Epithelial cell of prostate (primary cell): ENCODE data around the gene DDX47.
A peak's percentile ranks its signal among the peaks of the same experiment; 100 is the strongest.
"Not testable (repeated sequence)": the region's sequence is repeated elsewhere in the genome, so short reads cannot be mapped to it uniquely, and the experiment has no call there.

Experiments
- DNase-seq: peaks from one replicate; pipeline ENCODE4 v3.0.0-alpha.2; 2011; ENCODE audit warnings: low read depth, low spot score
- H3K27ac ChIP-seq: fragments of 450-650 bp; 2 replicates; pipeline ENCODE4 v1.5.1; 2017; ENCODE audit warnings: mild to moderate bottlenecking

Gene DDX47

GRCh38 chr12:12819752-12820311 lies 6.7 kb downstream of the DDX47 start:
- peak overlapping the region; percentile 89 for H3K27ac ChIP-seq
- DNase-seq, result peak; percentile 78

GRCh38 chr12:12820376-12820775 lies 7.2 kb downstream of the DDX47 start:
- DNase-seq, result not testable (repeated sequence)

GRCh38 chr12:12821975-12822374 lies 8.8 kb downstream of the DDX47 start:
- no peak for DNase-seq
- peak overlapping the region; percentile 71 for H3K27ac ChIP-seq

More at GRCh38 chr12:12820376-12820775, 7.2 kb downstream of the DDX47 start:
- peak overlapping the region; percentile 89 for H3K27ac ChIP-seq

- DNase-seq, result no peak
Measured at GRCh38 chr12:12822886-12823285, 9.7 kb downstream of the DDX47 start.

GRCh38 chr12:12823300-12823699 lies 10.2 kb downstream of the DDX47 start:
- H3K27ac ChIP-seq, result peak overlapping the region; percentile 71
- no peak for DNase-seq

More at GRCh38 chr12:12822886-12823285, 9.7 kb downstream of the DDX47 start:
- peak overlapping the region; percentile 71 for H3K27ac ChIP-seq

GRCh38 chr12:12823811-12824210 lies 10.7 kb downstream of the DDX47 start:
- peak overlapping the region; percentile 71 for H3K27ac ChIP-seq
- DNase-seq, result no peak

GRCh38 chr12:12835378-12836146 lies 22.4 kb downstream of the DDX47 start:
- peak overlapping the region; percentile 97 for H3K27ac ChIP-seq
- DNase-seq, result peak; percentile 96

GRCh38 chr12:12836571-12836970 lies 23.4 kb downstream of the DDX47 start:
- H3K27ac ChIP-seq, result peak overlapping the region; percentile 97
- no peak for DNase-seq

- peak overlapping the region; percentile 97 for H3K27ac ChIP-seq
- peak; percentile 72 for DNase-seq
Measured at GRCh38 chr12:12837025-12837812, 24.1 kb downstream of the DDX47 start.

- DNase-seq, result no peak
- H3K27ac ChIP-seq, result peak overlapping the region; percentile 97
Measured at GRCh38 chr12:12837813-12838153, 24.6 kb downstream of the DDX47 start.

GRCh38 chr12:12839003-12839395 lies 25.9 kb downstream of the DDX47 start:
- no peak for DNase-seq
- peak overlapping the region; percentile 97 for H3K27ac ChIP-seq

- not testable (repeated sequence) for DNase-seq
- H3K27ac ChIP-seq, result peak overlapping the region; percentile 97
Measured at GRCh38 chr12:12839439-12839838, 26.3 kb downstream of the DDX47 start.

- H3K27ac ChIP-seq, result peak overlapping the region; percentile 97
Measured at GRCh38 chr12:12839873-12840579, 26.9 kb downstream of the DDX47 start.

GRCh38 chr12:12840580-12840899 lies 27.4 kb downstream of the DDX47 start:
- DNase-seq, result no peak
- H3K27ac ChIP-seq, result peak overlapping the region; percentile 97

More at GRCh38 chr12:12839873-12840579, 26.9 kb downstream of the DDX47 start:
- DNase-seq, result peak; percentile 55

- DNase-seq, result not testable (repeated sequence)
- H3K27ac ChIP-seq, result peak overlapping the region; percentile 97
Measured at GRCh38 chr12:12841428-12841827, 28.3 kb downstream of the DDX47 start.

- no peak overlapping the region for H3K27ac ChIP-seq
- DNase-seq, result no peak
Measured at GRCh38 chr12:12845794-12846243, 32.7 kb downstream of the DDX47 start.

GRCh38 chr12:12846780-12847179 lies 33.6 kb downstream of the DDX47 start:
- not testable (repeated sequence) for DNase-seq, H3K27ac ChIP-seq

- H3K27ac ChIP-seq, result no peak overlapping the region
- no peak for DNase-seq
Measured at GRCh38 chr12:12853435-12853834, 40.3 kb downstream of the DDX47 start.

GRCh38 chr12:12859690-12860089 lies 46.5 kb downstream of the DDX47 start:
- no peak overlapping the region for H3K27ac ChIP-seq
- no peak for DNase-seq

- no peak for DNase-seq
- no peak overlapping the region for H3K27ac ChIP-seq
Measured at GRCh38 chr12:12864243-12864642, 51.1 kb downstream of the DDX47 start.
